GM19372 (cell line): ENCODE data around the gene RAB31.

Experiments
- ATAC-seq: cut with Tn5 transposase; IDR thresholded peaks from one replicate; pipeline ENCODE4 v1.9.1; 2021; ENCODE audit warnings: mild to moderate bottlenecking, low read depth, moderate library complexity; ENCODE audit not compliant: unreplicated experiment

Gene RAB31

GRCh38 chr18:9831036-9831722, 123.1 kb downstream of the RAB31 start:
- no peak for ATAC-seq

GRCh38 chr18:9831723-9832199, 123.7 kb downstream of the RAB31 start:
- no peak for ATAC-seq

- no peak for ATAC-seq
Observed at GRCh38 chr18:9832871-9833270, 124.8 kb downstream of the RAB31 start.

GRCh38 chr18:9834551-9834950, 126.5 kb downstream of the RAB31 start:
- ATAC-seq, result no peak

GRCh38 chr18:9835113-9835755, 127.1 kb downstream of the RAB31 start:
- ATAC-seq, result no peak

GRCh38 chr18:9835825-9836224, 127.7 kb downstream of the RAB31 start:
- no peak for ATAC-seq

GRCh38 chr18:9838144-9838877, 130.2 kb downstream of the RAB31 start:
- no peak for ATAC-seq

GRCh38 chr18:9839211-9839610, 131.1 kb downstream of the RAB31 start:
- no peak for ATAC-seq

- no peak for ATAC-seq
Observed at GRCh38 chr18:9839853-9840252, 131.8 kb downstream of the RAB31 start.

- no peak for ATAC-seq
Observed at GRCh38 chr18:9841752-9842151, 133.7 kb downstream of the RAB31 start.

- no peak for ATAC-seq
Observed at GRCh38 chr18:9842448-9842847, 134.3 kb downstream of the RAB31 start.

GRCh38 chr18:9845256-9845655, 137.2 kb downstream of the RAB31 start:
- no peak for ATAC-seq

GRCh38 chr18:9846162-9846925, 138.2 kb downstream of the RAB31 start:
- no peak for ATAC-seq

GRCh38 chr18:9848170-9848879, 140.2 kb downstream of the RAB31 start:
- ATAC-seq, result no peak

- no peak for ATAC-seq
Observed at GRCh38 chr18:9849407-9850283, 141.5 kb downstream of the RAB31 start.

- no peak for ATAC-seq
Observed at GRCh38 chr18:9850309-9850708, 142.2 kb downstream of the RAB31 start.

- ATAC-seq, result no peak
Observed at GRCh38 chr18:9851511-9851910, 143.4 kb downstream of the RAB31 start.

- ATAC-seq, result no peak
Observed at GRCh38 chr18:9852266-9853081, 144.4 kb downstream of the RAB31 start.
